HCT116 (cell line): ENCODE measurements around the gene PKNOX2. TPM values are rescaled to one million over a fixed set of nuclear protein-coding genes. Genes with fewer than 3 reads are reported as not detected.

Experiments used
- ATAC-seq: fragments of 200-7000 bp; cut with Tn5 transposase; 2 replicates; pipeline ENCODE4 v1.9.1; 2020; ENCODE audit warnings: mild to moderate bottlenecking, moderate library complexity
- BruUV-seq: library from RNA; stranded (reverse); fragments of 400-500 nt; replicated peaks from 2 replicates; lab custom pipeline; 2021; lab: Mats Ljungman, UMichigan
- CTCF ChIA-PET: fragments of 300-600 bp; sonication (Branson Sonifier 250); formaldehyde crosslinking; loops from one replicate; lab custom pipeline; 2021; ENCODE audit warnings: antibody characterized with exemption; lab: Charles Lee
- POLR2A ChIA-PET: fragments of 300-600, 350-600 bp; sonication (Branson Sonifier 250); formaldehyde crosslinking; loops from one replicate; lab custom pipeline; 2021; ENCODE audit warnings: antibody characterized with exemption; lab: Charles Lee
- RAD21 ChIA-PET, 2 experiments: fragments of 300-600 bp; sonication (Branson Sonifier 250); formaldehyde crosslinking; loops; one replicate each; lab custom pipeline; 2023; ENCODE audit warnings: low total read pairs in 2 of 2; ENCODE audit not compliant: uncharacterized antibody in 2 of 2, unreplicated experiment in 2 of 2, low non-redundant PET in 1 of 2; lab: Charles Lee
- DNase-seq: peaks from one replicate; pipeline ENCODE4 v3.0.0-alpha.2; 2010; ENCODE audit warnings: low read depth, low spot score
- H2AFZ ChIP-seq: fragments of 200-600 bp; shearing (Covaris generic), sonication (generic); 2 replicates; pipeline ENCODE4 v1.6.1; 2017; ENCODE audit warnings: low read depth, mixed run types, mixed read lengths, antibody characterized with exemption, low read length; ENCODE audit not compliant: poor library complexity, severe bottlenecking
- H3K27ac ChIP-seq: 2 replicates; pipeline ENCODE4 v1.5.1; 2012; ENCODE audit warnings: low read depth, low read length
- H3K27me3 ChIP-seq: fragments of 200-600 bp; sonication (generic); 2 replicates; pipeline ENCODE4 v1.6.1; 2016; ENCODE audit warnings: mixed run types, low read length, mixed read lengths; ENCODE audit not compliant: insufficient read depth
- H3K36me3 ChIP-seq, 2 experiments: fragments of 200-500 bp in 1 of 2; fragments of 200-600 bp in 1 of 2; sonication (Bioruptor generic) in 1 of 2; sonication (generic) in 1 of 2; 2 replicates each; pipeline versions ENCODE4 v1.5.1 to v1.6.1; 2014 to 2016; ENCODE audit warnings: low read length in 2 of 2, inconsistent platforms in 1 of 2, mixed read lengths in 1 of 2, mixed run types in 1 of 2; ENCODE audit not compliant: insufficient read depth in 2 of 2, control insufficient read depth in 1 of 2
- H3K4me1 ChIP-seq, 2 experiments: fragments of 200-600 bp in 1 of 2; sonication (generic) in 1 of 2; 2 replicates each; pipeline versions ENCODE4 v1.5.1 to v1.6.1; 2012 to 2017; ENCODE audit warnings: low read length in 2 of 2, inconsistent platforms in 1 of 2, mild to moderate bottlenecking in 1 of 2, mixed read lengths in 1 of 2, mixed run types in 1 of 2, moderate library complexity in 1 of 2; ENCODE audit not compliant: insufficient read depth in 2 of 2, control insufficient read depth in 1 of 2
- H3K4me2 ChIP-seq: fragments of 200-600 bp; sonication (generic); 2 replicates; pipeline ENCODE4 v1.6.1; 2017; ENCODE audit warnings: mixed run types, low read length, mixed read lengths
- H3K4me3 ChIP-seq, 2 experiments: fragments of 200-600 bp in 1 of 2; sonication (generic) in 1 of 2; replicated peaks in 1 of 2; 2 replicates each; pipeline ENCODE4 v1.5.1; 2011 to 2016; ENCODE audit warnings: low read length in 2 of 2, control low read depth in 1 of 2, low read depth in 1 of 2, mild to moderate bottlenecking in 1 of 2, mixed read lengths in 1 of 2, mixed run types in 1 of 2
- H3K79me2 ChIP-seq: fragments of 200-600 bp; sonication (generic); 2 replicates; pipeline ENCODE4 v1.6.1; 2017; ENCODE audit warnings: mild to moderate bottlenecking, mixed run types, low read length, moderate library complexity, mixed read lengths; ENCODE audit not compliant: insufficient read depth
- H3K9ac ChIP-seq: fragments of 200-600 bp; sonication (generic); 2 replicates; pipeline ENCODE4 v1.6.1; 2016; ENCODE audit warnings: low read length, mixed read lengths
- H3K9me2 ChIP-seq: fragments of 200-600 bp; sonication (generic), shearing (Covaris generic); 2 replicates; pipeline ENCODE4 v1.6.1; 2017; ENCODE audit warnings: mixed run types, mild to moderate bottlenecking, moderate library complexity; ENCODE audit not compliant: insufficient read depth
- H3K9me3 ChIP-seq, 2 experiments: fragments of 200-500 bp in 1 of 2; fragments of 200-600 bp in 1 of 2; sonication (Bioruptor generic) in 1 of 2; sonication (generic) in 1 of 2; 2 replicates each; pipeline ENCODE4 v1.6.1; 2014 to 2017; ENCODE audit warnings: low read length in 2 of 2, mixed read lengths in 2 of 2, inconsistent platforms in 1 of 2, low read depth in 1 of 2, mild to moderate bottlenecking in 1 of 2, mixed run types in 1 of 2, moderate library complexity in 1 of 2; ENCODE audit not compliant: control insufficient read depth in 1 of 2, insufficient read depth in 1 of 2
- H4K20me1 ChIP-seq: fragments of 200-600 bp; sonication (generic), shearing (Covaris generic); 2 replicates; pipeline ENCODE4 v1.6.1; 2017; ENCODE audit warnings: mixed run types, mild to moderate bottlenecking, moderate library complexity; ENCODE audit not compliant: insufficient read depth
- ATF3 ChIP-seq: IDR thresholded peaks from 2 replicates; pipeline ENCODE4 v1.6.1; 2012
- ELF1 ChIP-seq: IDR thresholded peaks from 2 replicates; pipeline ENCODE4 v1.6.1; 2012; ENCODE audit warnings: low read depth, borderline replicate concordance
- EZH2 ChIP-seq: fragments of 200-600 bp; sonication (generic); IDR thresholded peaks from 2 replicates; pipeline ENCODE4 v1.6.1; 2017; ENCODE audit warnings: antibody characterized with exemption, mixed run types
- EZH2phosphoT487 ChIP-seq: fragments of 200-600 bp; IDR thresholded peaks from 2 replicates; pipeline ENCODE4 v1.6.1; 2018; ENCODE audit warnings: antibody characterized with exemption, borderline replicate concordance
- FOSL1 ChIP-seq: IDR thresholded peaks from 2 replicates; pipeline ENCODE4 v1.6.1; 2012; ENCODE audit warnings: low read depth
- JUND ChIP-seq: IDR thresholded peaks from 2 replicates; pipeline ENCODE4 v1.6.1; 2012
- RAD21 ChIP-seq: IDR thresholded peaks from 2 replicates; pipeline ENCODE4 v1.6.1; 2012; ENCODE audit warnings: low read depth, mild to moderate bottlenecking
- SP1 ChIP-seq: IDR thresholded peaks from 2 replicates; pipeline ENCODE4 v1.6.1; 2012; ENCODE audit warnings: low read depth
- TCF7L2 ChIP-seq: IDR thresholded peaks from 2 replicates; pipeline ENCODE4 v1.7.0; 2011; ENCODE audit warnings: borderline replicate concordance, inconsistent platforms; ENCODE audit not compliant: insufficient read depth, insufficient read length; ENCODE audit errors: extremely low read depth
- ZBTB33 ChIP-seq: IDR thresholded peaks from 2 replicates; pipeline ENCODE4 v1.6.1; 2011; ENCODE audit warnings: mild to moderate bottlenecking, low read length, moderate library complexity; ENCODE audit not compliant: insufficient replicate concordance; ENCODE audit errors: extremely low read depth
- intact Hi-C: fragments of 100-400 bp; cut with micrococcal nuclease; formaldehyde crosslinking; loops from 2 replicates; pipeline ENCODE4 v1.10.0; 2022
- total RNA-seq: library from RNA; stranded (reverse); gene quantifications from one replicate; pipeline ENCODE4 v1.2.1, GENCODE V29; 2021; ENCODE audit not compliant: unreplicated experiment

The PKNOX2 gene
- total RNA-seq, 1 experiment from 2014 or later, result 0.20 TPM

- ChIA-PET CTCF (no interaction called here), POLR2A (no interaction called here), RAD21 (no interaction called here)
- Histone ChIP-seq H3K36me3 (no peaks in the 10 kb centered on the region), H3K4me3 (no peak overlapping the region), H3K4me2 (no peak overlapping the region), H3K79me2 (no peaks in the 10 kb centered on the region), H3K27me3 (peaks cover 10% of the 10 kb centered on the region; the same call in 1 of the 2 replicates), H3K4me1 (no peaks in the 10 kb centered on the region), H2AFZ (no peak overlapping the region), H3K27ac (no peak overlapping the region), H3K9ac (no peak overlapping the region), H3K9me3 (no peaks in the 10 kb centered on the region), H4K20me1 (no peaks in the 10 kb centered on the region), H3K9me2 (no peaks in the 10 kb centered on the region)
- ATAC-seq (no peak), DNase-seq (no peak)
- TF ChIP-seq ATF3 (no peak), RAD21 (no peak), SP1 (no peak), FOSL1 (no peak), EZH2 (no peak), JUND (no peak), EZH2phosphoT487 (no peak), TCF7L2 (no peak), ELF1 (no peak), ZBTB33 (no peak)
- no TSS peak for BruUV-seq
- intact Hi-C loops, result no loop called here
These were observed 10.6 kb downstream of the PKNOX2 start for GRCh38 chr11:125175166-125175565.
